ENCODE measurements around the gene CA10.

The CA10 gene

GRCh38 chr17:51709694-51710633 is 448.6 kb downstream of the CA10 start:
- Histone ChIP-seq H2BK15ac (ENCODE audit: low read length) (no peak overlapping the region), H2BK12ac (ENCODE audit: low read length) (no peak overlapping the region)

GRCh38 chr17:51707216-51707615 is 451.3 kb downstream of the CA10 start:
- no peak overlapping the region for H3K18ac ChIP-seq (ENCODE audit: low read length)
- H3K9ac ChIP-seq (ENCODE audit: low read depth, low read length, poor library complexity): no peak overlapping the region
- H2BK5ac ChIP-seq (ENCODE audit: low read length): no peak overlapping the region
- no peaks in the 10 kb centered on the region for H3K79me1 ChIP-seq (ENCODE audit: low read depth, low read length)
- no peak overlapping the region for H3K14ac ChIP-seq (ENCODE audit: low read length)
- H3K4me1 ChIP-seq (ENCODE audit: control insufficient read depth in 2 of 2, insufficient read depth in 1 of 2, low read depth in 1 of 2, low read length in 2 of 2): no peaks in the 10 kb centered on the region
- H3K4me2 ChIP-seq (ENCODE audit: insufficient read depth, low read length, poor library complexity, severe bottlenecking): no peak overlapping the region
- DNase-seq (ENCODE audit: low spot score): no peak
- H3K23ac ChIP-seq (ENCODE audit: low read depth, low read length, poor library complexity): no peak overlapping the region
- WGBS, 2 donors (ENCODE audit: extremely low coverage in 2 of 2, insufficient read length in 2 of 2, insufficient replicate concordance in 1 of 2): no CpG with 5 or more reads among the region's 2 CpGs
- no peak overlapping the region for H2BK120ac ChIP-seq (ENCODE audit: low read depth, low read length)
- H3K4ac ChIP-seq (ENCODE audit: low read length): no peak overlapping the region
- H4K91ac ChIP-seq (ENCODE audit: low read depth, low read length, poor library complexity): no peak overlapping the region
- no peak overlapping the region for H3K27ac ChIP-seq (replicated peaks; ENCODE audit: low read length)
- no peaks in the 10 kb centered on the region for H3K36me3 ChIP-seq (replicated peaks in 1 of 2; ENCODE audit: control insufficient read depth in 2 of 2, insufficient read depth in 2 of 2, low read length in 2 of 2)
- no peak overlapping the region for H4K8ac ChIP-seq (ENCODE audit: low read depth, low read length)
- H3K4me3 ChIP-seq (ENCODE audit: low read length in 2 of 2): no peak overlapping the region
- no peak overlapping the region for H2BK12ac ChIP-seq (ENCODE audit: low read length)
- no peak overlapping the region for H2BK15ac ChIP-seq (ENCODE audit: low read length)
- H2AFZ ChIP-seq (ENCODE audit: low read length): no peak overlapping the region
- H3K9me3 ChIP-seq (replicated peaks in 1 of 2; ENCODE audit: control insufficient read depth in 2 of 2, insufficient read depth in 1 of 2, low read depth in 1 of 2, low read length in 2 of 2): no peaks in the 10 kb centered on the region
- no peak overlapping the region for H2AK5ac ChIP-seq (ENCODE audit: low read depth, low read length)
- H3K27me3 ChIP-seq (ENCODE audit: control insufficient read depth in 3 of 3, insufficient read depth in 3 of 3, low read depth in 1 of 3, low read length in 3 of 3): no peaks in the 10 kb centered on the region

More at GRCh38 chr17:51709694-51710633, 448.6 kb downstream of the CA10 start:
- Histone ChIP-seq H3K27me3 (ENCODE audit: control insufficient read depth in 3 of 3, insufficient read depth in 3 of 3, low read depth in 1 of 3, low read length in 3 of 3) (no peaks in the 10 kb centered on the region), H2BK5ac (ENCODE audit: low read length) (no peak overlapping the region), H3K4me1 (ENCODE audit: control insufficient read depth in 2 of 2, insufficient read depth in 1 of 2, low read depth in 1 of 2, low read length in 2 of 2) (no peaks in the 10 kb centered on the region), H4K91ac (ENCODE audit: low read depth, low read length, poor library complexity) (no peak overlapping the region), H3K9me3 (replicated peaks in 1 of 2; ENCODE audit: control insufficient read depth in 2 of 2, insufficient read depth in 1 of 2, low read depth in 1 of 2, low read length in 2 of 2) (no peaks in the 10 kb centered on the region), H3K4ac (ENCODE audit: low read length) (no peak overlapping the region), H3K4me2 (ENCODE audit: insufficient read depth, low read length, poor library complexity, severe bottlenecking) (no peak overlapping the region), H3K36me3 (replicated peaks in 1 of 2; ENCODE audit: control insufficient read depth in 2 of 2, insufficient read depth in 2 of 2, low read length in 2 of 2) (no peaks in the 10 kb centered on the region), H3K9ac (ENCODE audit: low read depth, low read length, poor library complexity) (no peak overlapping the region), H3K14ac (ENCODE audit: low read length) (no peak overlapping the region), H3K4me3 (ENCODE audit: low read length in 2 of 2) (no peak overlapping the region), H3K18ac (ENCODE audit: low read length) (no peak overlapping the region), H3K27ac (replicated peaks; ENCODE audit: low read length) (no peak overlapping the region), H2AK5ac (ENCODE audit: low read depth, low read length) (no peak overlapping the region), H3K23ac (ENCODE audit: low read depth, low read length, poor library complexity) (no peak overlapping the region), H4K8ac (ENCODE audit: low read depth, low read length) (no peak overlapping the region), H2BK120ac (ENCODE audit: low read depth, low read length) (no peak overlapping the region), H2AFZ (ENCODE audit: low read length) (no peak overlapping the region), H3K79me1 (ENCODE audit: low read depth, low read length) (no peaks in the 10 kb centered on the region)
- DNase-seq (ENCODE audit: low spot score): no peak
- no CpG with 5 or more reads among the region's 7 CpGs for WGBS, 2 donors (ENCODE audit: extremely low coverage in 2 of 2, insufficient read length in 2 of 2, insufficient replicate concordance in 1 of 2)

- no peak overlapping the region for H2BK12ac ChIP-seq (ENCODE audit: low read length)
- no peak overlapping the region for H3K27ac ChIP-seq (replicated peaks; ENCODE audit: low read length)
- no peaks in the 10 kb centered on the region for H3K27me3 ChIP-seq (ENCODE audit: control insufficient read depth in 3 of 3, insufficient read depth in 3 of 3, low read depth in 1 of 3, low read length in 3 of 3)
- H2BK120ac ChIP-seq (ENCODE audit: low read depth, low read length): no peak overlapping the region
- no peak overlapping the region for H3K18ac ChIP-seq (ENCODE audit: low read length)
- no peaks in the 10 kb centered on the region for H3K36me3 ChIP-seq (replicated peaks in 1 of 2; ENCODE audit: control insufficient read depth in 2 of 2, insufficient read depth in 2 of 2, low read length in 2 of 2)
- H3K4ac ChIP-seq (ENCODE audit: low read length): no peak overlapping the region
- H3K4me2 ChIP-seq (ENCODE audit: insufficient read depth, low read length, poor library complexity, severe bottlenecking): no peak overlapping the region
- no peak overlapping the region for H3K9ac ChIP-seq (ENCODE audit: low read depth, low read length, poor library complexity)
- no peak overlapping the region for H3K4me3 ChIP-seq (ENCODE audit: low read length in 2 of 2)
- H2BK15ac ChIP-seq (ENCODE audit: low read length): no peak overlapping the region
- H3K9me3 ChIP-seq (replicated peaks in 1 of 2; ENCODE audit: control insufficient read depth in 2 of 2, insufficient read depth in 1 of 2, low read depth in 1 of 2, low read length in 2 of 2): no peaks in the 10 kb centered on the region
- no peak overlapping the region for H2AFZ ChIP-seq (ENCODE audit: low read length)
- H4K91ac ChIP-seq (ENCODE audit: low read depth, low read length, poor library complexity): no peak overlapping the region
- no peak overlapping the region for H4K8ac ChIP-seq (ENCODE audit: low read depth, low read length)
- no peaks in the 10 kb centered on the region for H3K4me1 ChIP-seq (ENCODE audit: control insufficient read depth in 2 of 2, insufficient read depth in 1 of 2, low read depth in 1 of 2, low read length in 2 of 2)
- WGBS, 2 donors (ENCODE audit: extremely low coverage in 2 of 2, insufficient read length in 2 of 2, insufficient replicate concordance in 1 of 2): no CpG with 5 or more reads among the region's 1 CpG
- no peak for DNase-seq (ENCODE audit: low spot score)
- H3K23ac ChIP-seq (ENCODE audit: low read depth, low read length, poor library complexity): no peak overlapping the region
- no peak overlapping the region for H2AK5ac ChIP-seq (ENCODE audit: low read depth, low read length)
- no peak overlapping the region for H3K14ac ChIP-seq (ENCODE audit: low read length)
- H3K79me1 ChIP-seq (ENCODE audit: low read depth, low read length): no peaks in the 10 kb centered on the region
- H2BK5ac ChIP-seq (ENCODE audit: low read length): no peak overlapping the region
These were observed 452.4 kb downstream of the CA10 start for GRCh38 chr17:51706093-51706492.

GRCh38 chr17:51703361-51704341 is 454.9 kb downstream of the CA10 start:
- H2BK5ac ChIP-seq (ENCODE audit: low read length): no peak overlapping the region
- H3K4me2 ChIP-seq (ENCODE audit: insufficient read depth, low read length, poor library complexity, severe bottlenecking): no peak overlapping the region
- H3K9me3 ChIP-seq (replicated peaks in 1 of 2; ENCODE audit: control insufficient read depth in 2 of 2, insufficient read depth in 1 of 2, low read depth in 1 of 2, low read length in 2 of 2): no peaks in the 10 kb centered on the region
- DNase-seq (ENCODE audit: low spot score): no peak
- H3K27ac ChIP-seq (replicated peaks; ENCODE audit: low read length): no peak overlapping the region
- H2BK12ac ChIP-seq (ENCODE audit: low read length): no peak overlapping the region
- H2AFZ ChIP-seq (ENCODE audit: low read length): no peak overlapping the region
- no CpG with 5 or more reads among the region's 8 CpGs for WGBS, 2 donors (ENCODE audit: extremely low coverage in 2 of 2, insufficient read length in 2 of 2, insufficient replicate concordance in 1 of 2)
- no peak overlapping the region for H2BK120ac ChIP-seq (ENCODE audit: low read depth, low read length)
- H3K79me1 ChIP-seq (ENCODE audit: low read depth, low read length): no peaks in the 10 kb centered on the region
- H3K9ac ChIP-seq (ENCODE audit: low read depth, low read length, poor library complexity): no peak overlapping the region
- H3K4me1 ChIP-seq (ENCODE audit: control insufficient read depth in 2 of 2, insufficient read depth in 1 of 2, low read depth in 1 of 2, low read length in 2 of 2): no peaks in the 10 kb centered on the region
- no peak overlapping the region for H2BK15ac ChIP-seq (ENCODE audit: low read length)
- H3K18ac ChIP-seq (ENCODE audit: low read length): no peak overlapping the region
- H3K23ac ChIP-seq (ENCODE audit: low read depth, low read length, poor library complexity): no peak overlapping the region
- H3K27me3 ChIP-seq (ENCODE audit: control insufficient read depth in 3 of 3, insufficient read depth in 3 of 3, low read depth in 1 of 3, low read length in 3 of 3): no peaks in the 10 kb centered on the region
- no peak overlapping the region for H4K91ac ChIP-seq (ENCODE audit: low read depth, low read length, poor library complexity)
- no peak overlapping the region for H2AK5ac ChIP-seq (ENCODE audit: low read depth, low read length)
- H3K4ac ChIP-seq (ENCODE audit: low read length): no peak overlapping the region
- no peak overlapping the region for H3K14ac ChIP-seq (ENCODE audit: low read length)
- no peak overlapping the region for H4K8ac ChIP-seq (ENCODE audit: low read depth, low read length)
- no peaks in the 10 kb centered on the region for H3K36me3 ChIP-seq (replicated peaks in 1 of 2; ENCODE audit: control insufficient read depth in 2 of 2, insufficient read depth in 2 of 2, low read length in 2 of 2)
- no peak overlapping the region for H3K4me3 ChIP-seq (ENCODE audit: low read length in 2 of 2)
